Hindlimb muscle (tissue), 1 donor: ENCODE results near the gene CEBPB. TPM values are rescaled to one million over a fixed set of nuclear protein-coding genes. Genes with fewer than 3 reads are reported as not detected.

Source experiments
- DNase-seq: peaks from one replicate; pipeline ENCODE4 v3.0.0-alpha.2; 2013
- polyA plus RNA-seq: library from polyadenylated mRNA; unstranded; fragments of 120-200 nt; gene quantifications from one replicate; pipeline ENCODE4 v1.2.1, GENCODE V29; 2013; ENCODE audit not compliant: insufficient read length

The CEBPB gene
- polyA plus RNA-seq, 1 donor: 9.4 TPM

GRCh38 chr20:50214226-50215024 lies 23.8 kb downstream of the CEBPB start:
- no peak for DNase-seq

- DNase-seq: no peak
These were observed 24.6 kb downstream of the CEBPB start for GRCh38 chr20:50215101-50215690.

GRCh38 chr20:50215926-50216325 lies 25.3 kb downstream of the CEBPB start:
- DNase-seq: no peak

- no peak for DNase-seq
These were observed 26.0 kb downstream of the CEBPB start for GRCh38 chr20:50216543-50217206.

GRCh38 chr20:50217207-50217949 lies 26.7 kb downstream of the CEBPB start:
- DNase-seq: no peak

- DNase-seq: no peak
These were observed 28.4 kb downstream of the CEBPB start for GRCh38 chr20:50218987-50219435.

GRCh38 chr20:50219600-50219999 lies 29.0 kb downstream of the CEBPB start:
- no peak for DNase-seq

GRCh38 chr20:50220093-50220893 lies 29.7 kb downstream of the CEBPB start:
- no peak for DNase-seq

- no peak for DNase-seq
These were observed 30.3 kb downstream of the CEBPB start for GRCh38 chr20:50220894-50221365.

GRCh38 chr20:50221501-50222308 lies 31.1 kb downstream of the CEBPB start:
- no peak for DNase-seq

GRCh38 chr20:50222309-50223038 lies 31.8 kb downstream of the CEBPB start:
- DNase-seq: no peak

- no peak for DNase-seq
These were observed 32.7 kb downstream of the CEBPB start for GRCh38 chr20:50223039-50224005.

GRCh38 chr20:50224052-50224451 lies 33.4 kb downstream of the CEBPB start:
- DNase-seq: no peak

- DNase-seq: peak; percentile 71
These were observed 34.1 kb downstream of the CEBPB start for GRCh38 chr20:50224531-50225255.

- DNase-seq: no peak
These were observed 35.7 kb downstream of the CEBPB start for GRCh38 chr20:50226093-50226974.

GRCh38 chr20:50227506-50227905 lies 36.9 kb downstream of the CEBPB start:
- DNase-seq: no peak

GRCh38 chr20:50229156-50229607 lies 38.6 kb downstream of the CEBPB start:
- DNase-seq: no peak
